ENCODE measurements around the gene ABCE1. TPM values are rescaled to one million over a fixed set of nuclear protein-coding genes. Genes with fewer than 3 reads are reported as not detected.
"Not testable (repeated sequence)": the region's sequence is repeated elsewhere in the genome, so short reads cannot be mapped to it uniquely, and the experiment has no call there.

The ABCE1 gene
- total RNA-seq, 1 donor from 2014 or later, result 32.5 TPM

- intact Hi-C loops (cut with DNase I), result no loop called here
These were observed 545 bp downstream of the ABCE1 start for GRCh38 chr4:145098675-145099037.

GRCh38 chr4:145099653-145100052 lies 1.5 kb downstream of the ABCE1 start:
- intact Hi-C loops (cut with DNase I), result loop anchor here (10.0 kb wide), 2 partner anchors 55 to 1555 kb away; no protein-coding TSS in a partner anchor
- ATAC-seq (ENCODE audit: poor library complexity), result no peak
- no peak for DNase-seq

More at GRCh38 chr4:145098675-145099037, 545 bp downstream of the ABCE1 start:
- no peak for DNase-seq
- peak; percentile 45 for ATAC-seq (ENCODE audit: poor library complexity)

GRCh38 chr4:145101091-145101490 lies 3.0 kb downstream of the ABCE1 start:
- ATAC-seq (ENCODE audit: poor library complexity), result no peak
- intact Hi-C loops (cut with DNase I), result loop anchor here (10.0 kb wide), 2 partner anchors 54 to 1556 kb away; no protein-coding TSS in a partner anchor
- no peak for DNase-seq

GRCh38 chr4:145102619-145103018 lies 4.5 kb downstream of the ABCE1 start:
- no peak for DNase-seq
- intact Hi-C loops (cut with DNase I), result loop anchor here (10.0 kb wide), 2 partner anchors 52 to 1558 kb away; no protein-coding TSS in a partner anchor

GRCh38 chr4:145103496-145103895 lies 5.4 kb downstream of the ABCE1 start:
- intact Hi-C loops (cut with DNase I), result loop anchor here (10.0 kb wide), 2 partner anchors 51 to 1559 kb away; no protein-coding TSS in a partner anchor
- ATAC-seq (ENCODE audit: poor library complexity), result no peak
- DNase-seq, result no peak

More at GRCh38 chr4:145102619-145103018, 4.5 kb downstream of the ABCE1 start:
- no peak for ATAC-seq (ENCODE audit: poor library complexity)

- DNase-seq (no peak), ATAC-seq (ENCODE audit: poor library complexity) (no peak)
- intact Hi-C loops (cut with DNase I), result loop anchor here (10.0 kb wide), 2 partner anchors 48 to 1562 kb away; no protein-coding TSS in a partner anchor
These were observed 9.0 kb downstream of the ABCE1 start for GRCh38 chr4:145107126-145107525.

- no peak for ATAC-seq (ENCODE audit: poor library complexity)
- intact Hi-C loops (cut with DNase I), result loop anchor here (10.0 kb wide), 2 partner anchors 47 to 1563 kb away; no protein-coding TSS in a partner anchor
- DNase-seq, result no peak
These were observed 10.0 kb downstream of the ABCE1 start for GRCh38 chr4:145108128-145108527.

- intact Hi-C loops (cut with DNase I), result no loop called here
- DNase-seq, result no peak
- no peak for ATAC-seq (ENCODE audit: poor library complexity)
These were observed 27.3 kb downstream of the ABCE1 start for GRCh38 chr4:145125396-145125795.

- intact Hi-C loops (cut with DNase I), result no loop called here
- no peak for ATAC-seq (ENCODE audit: poor library complexity)
These were observed 32.0 kb downstream of the ABCE1 start for GRCh38 chr4:145130130-145130529.

GRCh38 chr4:145130788-145131399 lies 32.8 kb downstream of the ABCE1 start:
- ATAC-seq (ENCODE audit: poor library complexity) (no peak), DNase-seq (no peak)
- intact Hi-C loops (cut with DNase I), result no loop called here

More at GRCh38 chr4:145130130-145130529, 32.0 kb downstream of the ABCE1 start:
- no peak for DNase-seq

GRCh38 chr4:145131848-145132247 lies 33.7 kb downstream of the ABCE1 start:
- ATAC-seq (ENCODE audit: poor library complexity), result no peak
- DNase-seq, result no peak
- intact Hi-C loops (cut with DNase I), result no loop called here

- intact Hi-C loops (cut with DNase I), result no loop called here
- DNase-seq, result no peak
- ATAC-seq (ENCODE audit: poor library complexity), result no peak
These were observed 34.5 kb downstream of the ABCE1 start for GRCh38 chr4:145132511-145133098.

- DNase-seq; intact Hi-C loops (cut with DNase I); ATAC-seq (ENCODE audit: poor library complexity): not testable (repeated sequence)
These were observed 38.1 kb downstream of the ABCE1 start for GRCh38 chr4:145136219-145136618.

GRCh38 chr4:145148980-145149379 lies 50.9 kb downstream of the ABCE1 start:
- DNase-seq (no peak), ATAC-seq (ENCODE audit: poor library complexity) (no peak)
- intact Hi-C loops (cut with DNase I), result no loop called here

- ATAC-seq (ENCODE audit: poor library complexity) (peak; percentile 87), DNase-seq (no peak)
- intact Hi-C loops (cut with DNase I), result loop anchor here (10.0 kb wide), 2 partner anchors 49 to 451 kb away; no protein-coding TSS in a partner anchor
These were observed 55.2 kb downstream of the ABCE1 start for GRCh38 chr4:145153181-145153903.

- ATAC-seq (ENCODE audit: poor library complexity), result no peak
- intact Hi-C loops (cut with DNase I), result loop anchor here (10.0 kb wide), 2 partner anchors 49 to 451 kb away; no protein-coding TSS in a partner anchor
- DNase-seq, result no peak
These were observed 55.8 kb downstream of the ABCE1 start for GRCh38 chr4:145153904-145154298.

- ATAC-seq (ENCODE audit: poor library complexity) (peak; percentile 88), DNase-seq (no peak)
- intact Hi-C loops (cut with DNase I), result loop anchor here (10.0 kb wide), 2 partner anchors 50 to 450 kb away; no protein-coding TSS in a partner anchor
These were observed 56.5 kb downstream of the ABCE1 start for GRCh38 chr4:145154573-145154972.

- intact Hi-C loops (cut with DNase I), result loop anchor here (10.0 kb wide), 2 partner anchors 51 to 449 kb away; no protein-coding TSS in a partner anchor
- no peak for ATAC-seq (ENCODE audit: poor library complexity)
These were observed 57.3 kb downstream of the ABCE1 start for GRCh38 chr4:145155268-145155870.

GRCh38 chr4:145156986-145157385 lies 58.9 kb downstream of the ABCE1 start:
- ATAC-seq (ENCODE audit: poor library complexity) (no peak), DNase-seq (no peak)
- intact Hi-C loops (cut with DNase I), result loop anchor here (10.0 kb wide), 2 partner anchors 52 to 448 kb away; no protein-coding TSS in a partner anchor

More at GRCh38 chr4:145155268-145155870, 57.3 kb downstream of the ABCE1 start:
- no peak for DNase-seq

All from Right ventricle myocardium superior (tissue), 1 donor.